OCI-LY1 (cell line): ENCODE results near the gene SKA1.

Experiments used
- H2AFZ ChIP-seq: fragments of 200-600 bp; sonication (generic), shearing (Covaris generic); 2 replicates; pipeline ENCODE4 v1.6.0; 2014; ENCODE audit warnings: antibody characterized with exemption, mild to moderate bottlenecking, low read length
- H3F3A ChIP-seq: fragments of 200-600 bp; sonication (generic), shearing (Covaris generic); 2 replicates; pipeline ENCODE4 v1.6.0; 2014; ENCODE audit warnings: mild to moderate bottlenecking, antibody characterized with exemption, low read length, moderate library complexity; ENCODE audit not compliant: insufficient read depth
- H3K27ac ChIP-seq: fragments of 200-600 bp; sonication (generic); 2 replicates; pipeline ENCODE4 v1.5.1; 2014; ENCODE audit warnings: low read length, mixed run types, mild to moderate bottlenecking, low read depth; ENCODE audit not compliant: poor library complexity, severe bottlenecking
- H3K27me3 ChIP-seq: fragments of 200-600 bp; sonication (generic); 2 replicates; pipeline ENCODE4 v1.6.0; 2014; ENCODE audit warnings: antibody characterized with exemption, mild to moderate bottlenecking, low read length, moderate library complexity; ENCODE audit not compliant: insufficient read depth
- H3K36me3 ChIP-seq: fragments of 200-600 bp; sonication (generic); 2 replicates; pipeline ENCODE4 v1.6.1; 2014; ENCODE audit warnings: mild to moderate bottlenecking, antibody characterized with exemption, low read length, moderate library complexity, mixed read lengths; ENCODE audit not compliant: insufficient read depth
- H3K4me1 ChIP-seq: fragments of 200-600 bp; sonication (generic); 2 replicates; pipeline ENCODE4 v1.5.1; 2014; ENCODE audit warnings: mild to moderate bottlenecking, low read length, moderate library complexity; ENCODE audit not compliant: insufficient read depth, severe bottlenecking
- H3K4me2 ChIP-seq: fragments of 200-600 bp; sonication (generic), shearing (Covaris generic); 2 replicates; pipeline ENCODE4 v1.6.1; 2014; ENCODE audit warnings: low read length
- H3K4me3 ChIP-seq: fragments of 200-600 bp; sonication (generic); 2 replicates; pipeline ENCODE4 v1.5.1; 2014; ENCODE audit warnings: low read length, low read depth, mild to moderate bottlenecking, mixed read lengths; ENCODE audit not compliant: poor library complexity, severe bottlenecking
- H3K79me2 ChIP-seq: fragments of 200-600 bp; shearing (Covaris generic); 2 replicates; pipeline ENCODE4 v1.6.1; 2016; ENCODE audit warnings: mixed run types, low read length, mixed read lengths; ENCODE audit not compliant: insufficient read depth
- H3K9ac ChIP-seq: fragments of 200-600 bp; sonication (generic), shearing (Covaris generic); 2 replicates; pipeline ENCODE4 v1.6.1; 2014; ENCODE audit warnings: mild to moderate bottlenecking, low read length, mixed read lengths
- H3K9me2 ChIP-seq: fragments of 200-600 bp; sonication (generic), shearing (Covaris generic); 2 replicates; pipeline ENCODE4 v1.6.1; 2014; ENCODE audit warnings: low read depth, mild to moderate bottlenecking, low read length, mixed read lengths
- H3K9me3 ChIP-seq: fragments of 200-600 bp; shearing (Covaris generic); 2 replicates; pipeline ENCODE4 v1.6.1; 2014; ENCODE audit warnings: low read length, mixed read lengths
- H4K20me1 ChIP-seq: fragments of 200-600 bp; sonication (generic), shearing (Covaris generic); 2 replicates; pipeline ENCODE4 v1.6.0; 2016; ENCODE audit warnings: mild to moderate bottlenecking, low read length; ENCODE audit not compliant: insufficient read depth
- EZH2 ChIP-seq: fragments of 200-600 bp; sonication (generic), shearing (Covaris generic); IDR thresholded peaks from 2 replicates; pipeline ENCODE4 v1.8.0; 2017; ENCODE audit warnings: borderline replicate concordance, mixed run types, mild to moderate bottlenecking, antibody characterized with exemption, low read length, moderate library complexity, mixed read lengths
- TF ChIP-seq, protein P1 (sequence below): fragments of 200-600 bp; sonication (generic), shearing (Covaris generic); IDR thresholded peaks from 2 replicates; pipeline ENCODE4 v1.5.1; 2017; ENCODE audit warnings: mild to moderate bottlenecking, antibody characterized with exemption, low read length, moderate library complexity, mixed read lengths

The SKA1 gene

DNA sequence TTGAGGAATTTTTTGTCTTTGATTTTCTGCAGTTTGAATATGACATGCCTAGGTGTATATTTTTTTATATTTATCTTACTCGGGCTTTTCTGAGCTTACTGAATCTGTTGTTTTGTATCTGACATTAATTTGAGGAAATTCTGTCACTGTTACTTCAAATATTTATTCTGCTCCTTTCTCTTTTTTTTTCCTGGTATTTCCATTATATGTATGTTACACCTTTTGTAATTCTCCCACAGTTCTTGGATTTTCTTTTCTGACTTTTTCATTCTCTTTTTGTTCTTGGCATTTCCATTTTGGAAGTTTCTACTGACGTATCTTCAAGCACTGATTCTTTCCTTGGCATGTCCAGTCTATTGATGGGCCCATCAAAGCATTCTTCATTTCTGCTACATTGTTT, 24.1 kb upstream of the SKA1 start:
- H3K4me1 ChIP-seq, result no peaks in the 10 kb centered on the region
- TF ChIP-seq EZH2, result no peak
- TF ChIP-seq, protein P1, sequence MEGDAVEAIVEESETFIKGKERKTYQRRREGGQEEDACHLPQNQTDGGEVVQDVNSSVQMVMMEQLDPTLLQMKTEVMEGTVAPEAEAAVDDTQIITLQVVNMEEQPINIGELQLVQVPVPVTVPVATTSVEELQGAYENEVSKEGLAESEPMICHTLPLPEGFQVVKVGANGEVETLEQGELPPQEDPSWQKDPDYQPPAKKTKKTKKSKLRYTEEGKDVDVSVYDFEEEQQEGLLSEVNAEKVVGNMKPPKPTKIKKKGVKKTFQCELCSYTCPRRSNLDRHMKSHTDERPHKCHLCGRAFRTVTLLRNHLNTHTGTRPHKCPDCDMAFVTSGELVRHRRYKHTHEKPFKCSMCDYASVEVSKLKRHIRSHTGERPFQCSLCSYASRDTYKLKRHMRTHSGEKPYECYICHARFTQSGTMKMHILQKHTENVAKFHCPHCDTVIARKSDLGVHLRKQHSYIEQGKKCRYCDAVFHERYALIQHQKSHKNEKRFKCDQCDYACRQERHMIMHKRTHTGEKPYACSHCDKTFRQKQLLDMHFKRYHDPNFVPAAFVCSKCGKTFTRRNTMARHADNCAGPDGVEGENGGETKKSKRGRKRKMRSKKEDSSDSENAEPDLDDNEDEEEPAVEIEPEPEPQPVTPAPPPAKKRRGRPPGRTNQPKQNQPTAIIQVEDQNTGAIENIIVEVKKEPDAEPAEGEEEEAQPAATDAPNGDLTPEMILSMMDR, result no peak
- H3K9ac ChIP-seq, result no peak overlapping the region
- no peaks in the 10 kb centered on the region for H3K9me2 ChIP-seq
- H3K4me2 ChIP-seq, result no peak overlapping the region
- no peaks in the 10 kb centered on the region for H3K36me3 ChIP-seq
- H3K79me2 ChIP-seq, result no peaks in the 10 kb centered on the region
- H3K9me3 ChIP-seq, result no peaks in the 10 kb centered on the region
- H3K4me3 ChIP-seq, result no peak overlapping the region
- H4K20me1 ChIP-seq, result no peaks in the 10 kb centered on the region
- no peak overlapping the region for H2AFZ ChIP-seq
- no peak overlapping the region for H3K27ac ChIP-seq
- no peaks in the 10 kb centered on the region for H3K27me3 ChIP-seq
- no peaks in the 10 kb centered on the region for H3F3A ChIP-seq

DNA sequence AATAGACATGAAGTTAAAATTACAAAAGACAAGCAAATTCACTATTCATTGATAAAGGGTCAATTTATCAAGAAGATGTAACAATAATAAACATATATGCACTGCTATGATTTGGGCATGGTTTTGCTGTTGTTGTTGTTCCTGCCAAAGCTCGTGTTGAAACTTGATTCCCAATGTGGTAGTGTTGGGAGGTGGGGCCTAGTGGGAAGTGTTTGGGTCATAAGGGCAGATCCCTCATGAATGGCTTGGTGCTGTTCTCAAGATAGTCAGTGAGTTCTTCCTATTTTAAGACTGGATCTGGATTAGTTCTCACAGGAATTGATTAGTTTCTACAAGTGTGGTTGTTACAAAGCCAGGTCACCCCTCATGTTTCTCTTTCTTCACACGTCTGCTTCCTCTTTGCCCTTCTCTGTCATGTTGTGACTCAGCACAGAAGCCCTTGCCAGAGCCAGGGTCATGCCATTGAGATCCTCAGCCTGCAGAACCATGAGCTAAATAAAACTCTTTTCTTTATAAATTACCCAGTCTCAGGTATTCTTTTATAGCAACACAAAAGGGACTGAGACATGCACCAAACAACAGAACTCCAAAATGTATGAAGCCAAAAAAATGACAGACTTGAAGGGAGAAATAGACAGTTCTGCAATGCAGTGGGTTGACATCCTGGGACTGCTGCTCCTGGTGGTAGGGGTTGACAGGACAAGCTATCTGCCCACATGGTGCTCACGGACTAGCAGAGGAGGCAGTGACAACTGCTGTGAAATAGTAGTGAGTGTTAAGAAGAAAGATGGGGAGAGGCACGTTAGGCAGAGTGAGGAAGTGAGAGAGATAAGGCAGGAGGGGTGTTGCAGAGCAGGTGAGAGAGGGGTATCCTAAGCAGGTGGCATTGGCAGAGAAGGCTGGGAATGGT, 18.6 kb upstream of the SKA1 start:
- no peak overlapping the region for H3K27ac ChIP-seq
- no peaks in the 10 kb centered on the region for H3K36me3 ChIP-seq
- H2AFZ ChIP-seq, result peak overlapping the region; percentile 74; the same call in 1 of the 2 replicates
- H3K9me2 ChIP-seq, result no peaks in the 10 kb centered on the region
- peaks cover 12% of the 10 kb centered on the region for H3K4me1 ChIP-seq
- H3F3A ChIP-seq, result no peaks in the 10 kb centered on the region
- H3K27me3 ChIP-seq, result no peaks in the 10 kb centered on the region
- no peaks in the 10 kb centered on the region for H4K20me1 ChIP-seq
- H3K4me3 ChIP-seq, result no peak overlapping the region
- H3K4me2 ChIP-seq, result no peak overlapping the region
- H3K9me3 ChIP-seq, result no peaks in the 10 kb centered on the region
- no peak overlapping the region for H3K9ac ChIP-seq
- no peaks in the 10 kb centered on the region for H3K79me2 ChIP-seq
- no peak for TF ChIP-seq EZH2
- TF ChIP-seq, protein P1, result peak; percentile 38; the same call in 1 of the 2 replicates

DNA sequence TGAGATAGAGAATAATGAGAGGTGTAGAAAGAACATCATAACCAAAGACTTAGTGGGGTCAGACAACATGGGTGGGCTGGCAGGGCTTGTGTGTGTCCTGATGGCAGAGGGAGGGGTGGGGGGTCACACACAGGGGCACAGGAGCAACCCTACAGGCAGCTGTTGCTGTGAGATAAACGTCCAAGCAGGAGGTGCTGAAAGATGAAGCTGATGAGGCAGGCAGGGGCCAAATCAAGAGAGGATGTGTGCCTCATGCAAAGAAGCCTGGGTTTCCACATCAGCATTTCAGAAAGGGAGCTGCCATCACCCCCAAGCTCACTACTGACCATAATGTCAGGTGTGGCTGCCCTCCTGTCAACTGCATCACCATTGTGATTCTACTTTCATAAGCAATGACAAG, 16.0 kb upstream of the SKA1 start:
- no peak for TF ChIP-seq EZH2
- TF ChIP-seq, protein P1, result no peak
- H3K9ac ChIP-seq, result no peak overlapping the region
- no peaks in the 10 kb centered on the region for H3K27me3 ChIP-seq
- H3K9me3 ChIP-seq, result no peaks in the 10 kb centered on the region
- no peaks in the 10 kb centered on the region for H3K9me2 ChIP-seq
- H3F3A ChIP-seq, result no peaks in the 10 kb centered on the region
- no peaks in the 10 kb centered on the region for H4K20me1 ChIP-seq
- no peak overlapping the region for H2AFZ ChIP-seq
- no peaks in the 10 kb centered on the region for H3K79me2 ChIP-seq
- no peak overlapping the region for H3K27ac ChIP-seq
- H3K4me2 ChIP-seq, result no peak overlapping the region
- no peak overlapping the region for H3K4me3 ChIP-seq
- H3K36me3 ChIP-seq, result no peaks in the 10 kb centered on the region
- peaks cover 12% of the 10 kb centered on the region for H3K4me1 ChIP-seq
